ENCODE measurements around the gene SDCBP2. TPM values are rescaled to one million over a fixed set of nuclear protein-coding genes. Genes with fewer than 3 reads are reported as not detected.

SDCBP2 gene
- total and polyA plus RNA-seq, 2 of the 4 experiments (the other 2 are of a cell fraction), result 0.54 to 1.3 TPM

DNA sequence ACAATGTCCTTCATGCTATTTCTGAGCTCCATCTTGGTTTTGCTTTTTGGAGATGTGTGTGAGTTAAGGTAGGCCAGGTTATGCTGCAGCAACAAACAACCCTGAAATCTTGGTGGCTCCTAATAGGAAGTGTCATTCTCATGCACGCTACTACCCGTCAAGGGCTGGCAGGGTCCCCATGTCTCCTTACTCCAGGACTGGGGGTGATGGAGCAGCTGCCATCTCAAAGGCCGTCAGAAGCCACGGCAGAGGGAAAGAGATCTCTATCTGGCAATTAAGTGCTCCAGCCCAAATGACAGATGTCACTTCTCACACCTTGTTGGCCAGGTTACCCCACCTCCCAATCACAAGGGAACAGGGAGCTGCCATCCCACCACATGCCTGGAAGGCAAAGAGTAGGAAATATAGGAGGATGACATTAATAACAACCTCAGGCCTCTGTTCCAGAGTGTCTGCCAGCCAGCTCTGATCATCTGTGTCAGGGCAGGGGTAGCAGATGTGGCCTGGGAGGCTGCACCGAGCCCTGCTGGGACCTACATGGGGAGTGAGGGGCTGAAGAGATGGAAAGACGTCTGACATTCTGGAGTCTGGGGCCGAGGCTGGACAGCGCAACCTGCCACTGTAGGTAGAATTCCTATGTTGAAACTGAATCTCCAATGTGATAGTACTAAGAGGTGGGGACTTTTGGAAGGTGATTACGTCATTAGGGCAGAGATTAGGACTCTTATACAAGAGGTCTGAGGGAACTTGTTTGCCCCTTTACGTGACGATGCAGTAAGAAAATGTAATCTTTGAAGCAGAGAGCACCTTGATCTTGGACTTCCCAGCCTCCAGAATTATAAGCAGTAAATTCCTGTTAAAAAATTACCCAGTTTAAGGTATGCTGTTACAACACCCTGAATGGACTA, 4.8 kb upstream of the SDCBP2 start (continued):
- no peak for TF ChIP-seq CHD1 (IDR thresholded peaks at IDR 0.05; ENCODE audit: low read depth, low read length)
- no peak for TF ChIP-seq CEBPB (IDR thresholded peaks at IDR 0.05; ENCODE audit: low read depth, low read length)

DNA sequence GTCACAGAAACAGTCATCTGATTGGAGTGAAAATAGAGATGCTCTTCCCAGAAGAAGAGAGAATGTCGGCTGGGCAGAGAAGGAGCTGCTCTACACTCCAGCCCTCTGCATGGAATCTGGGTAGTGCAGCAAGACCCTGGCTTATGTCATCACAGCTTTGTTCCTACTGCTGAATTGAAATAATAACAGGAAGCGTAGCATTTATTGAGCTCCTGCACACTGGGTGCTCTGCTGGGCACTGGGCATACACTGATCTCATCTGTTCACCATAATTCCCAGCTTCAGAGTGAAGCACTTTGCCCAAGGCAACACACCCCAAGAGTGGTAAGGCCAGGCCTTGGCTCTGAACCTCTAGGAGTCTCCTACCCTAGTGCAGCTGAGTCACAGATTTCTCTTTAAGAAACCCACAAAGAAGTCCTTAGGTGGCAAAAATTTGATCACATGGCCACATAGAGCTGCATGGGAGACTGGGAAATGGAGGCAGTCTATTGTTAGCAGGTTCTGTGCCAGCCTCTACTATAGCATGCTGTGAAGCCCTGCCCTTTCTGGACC, 3.9 kb upstream of the SDCBP2 start:
- H3K4ac ChIP-seq (ENCODE audit: low read depth, low read length), result no peak overlapping the region
- TF ChIP-seq POLR2A (IDR thresholded peaks at IDR 0.05; ENCODE audit: low read depth, low read length) (no peak), NFE2L2 (IDR thresholded peaks at IDR 0.05; ENCODE audit: low read depth, low read length) (no peak), CHD1 (IDR thresholded peaks at IDR 0.05; ENCODE audit: low read depth, low read length) (no peak)
- no peak for DNase-seq
- ChIA-PET POLR2A (ENCODE audit: unreplicated experiment) (no interaction called here), CTCF (no interaction called here)
- H3K36me3 ChIP-seq (ENCODE audit: control insufficient read depth, insufficient read depth, low read length), result peaks cover 9% of the 10 kb centered on the region; the same call in 1 of the 2 replicates
- no peaks in the 10 kb centered on the region for H3K9me3 ChIP-seq (ENCODE audit: control insufficient read depth, insufficient read depth, low read length)
- peak overlapping the region; percentile 7 for H2AFZ ChIP-seq (replicated peaks; ENCODE audit: low read length, poor library complexity)
- H3K9me1 ChIP-seq (ENCODE audit: insufficient read depth, low read length), result peaks cover 44% of the 10 kb centered on the region
- H2BK15ac ChIP-seq (ENCODE audit: low read depth, low read length), result no peak overlapping the region
- H3K27ac ChIP-seq (ENCODE audit: insufficient read depth, low read length), result no peak overlapping the region
- H3K56ac ChIP-seq (ENCODE audit: extremely low read depth, insufficient read depth, low read length), result no peak overlapping the region
- H4K91ac ChIP-seq (ENCODE audit: insufficient read depth, low read depth, low read length), result no peak overlapping the region
- dilution Hi-C loops (cut with HindIII; ENCODE audit: low sequenced_read_pairs, unreplicated experiment), result no loop called here
- peaks cover 15% of the 10 kb centered on the region for H3K4me1 ChIP-seq (ENCODE audit: control insufficient read depth, insufficient read depth, low read length)
- no peak overlapping the region for H3K4me3 ChIP-seq (ENCODE audit: insufficient read depth, low read depth, low read length)
- no peak overlapping the region for H4K5ac ChIP-seq (ENCODE audit: low read depth, low read length)
- 80% methylated on average over 1 of the region's 2 CpGs; no CpG with 5 or more reads in 1 of the 2 experiments for WGBS, 2 experiments (ENCODE audit: extremely low coverage in 2 of 2, insufficient read length in 1 of 2)
- no peak overlapping the region for H3K18ac ChIP-seq (ENCODE audit: low read depth, low read length)
- no peak overlapping the region for H2BK5ac ChIP-seq (ENCODE audit: low read depth, low read length, poor library complexity, severe bottlenecking)
- H3K4me2 ChIP-seq (ENCODE audit: low read depth, low read length), result no peak overlapping the region
- BruUV-seq (replicated peaks), result no TSS peak
- no peak for ATAC-seq (ENCODE audit: low read depth)
- no peak overlapping the region for H2BK120ac ChIP-seq (ENCODE audit: low read depth, low read length)
- no peak overlapping the region for H3K14ac ChIP-seq (replicated peaks; ENCODE audit: low read depth, low read length)
- no peak overlapping the region for H2BK20ac ChIP-seq (ENCODE audit: low read depth, low read length)
- no peak overlapping the region for H3K9ac ChIP-seq (ENCODE audit: low read depth, low read length)
- intact Hi-C loops (cut with micrococcal nuclease), result no loop called here
- no peak overlapping the region; the same call in 1 of the 2 replicates for H3K23ac ChIP-seq (ENCODE audit: low read depth, low read length)
- no peak overlapping the region for H2AK5ac ChIP-seq (ENCODE audit: low read depth, low read length)
- peaks cover 51 to 90% of the 10 kb centered on the region in 2 experiments for H3K79me1 ChIP-seq (ENCODE audit: low read depth in 1 of 2, low read length in 2 of 2)
- in situ Hi-C loops (cut with MboI; ENCODE audit: low sequenced_read_pairs), result loop anchor here (25.0 kb wide), 1 partner anchor 504 kb away; no protein-coding TSS in a partner anchor
- no peaks in the 10 kb centered on the region for H3K27me3 ChIP-seq (ENCODE audit: control insufficient read depth, insufficient read depth, low read length)
- no peak overlapping the region for H4K8ac ChIP-seq (ENCODE audit: low read depth in 2 of 2, low read length in 2 of 2)
- H4K20me1 ChIP-seq (ENCODE audit: insufficient read depth, low read length), result peaks cover 11% of the 10 kb centered on the region
- no peak overlapping the region for H2AK9ac ChIP-seq (replicated peaks; ENCODE audit: low read depth, low read length, poor library complexity)

Measured in IMR-90 (cell line).